ENCODE results near the gene TANK. TPM values are rescaled to one million over a fixed set of nuclear protein-coding genes. Genes with fewer than 3 reads are reported as not detected.
A peak's percentile ranks its signal among the peaks of the same experiment; 100 is the strongest.
"Not testable (repeated sequence)": the region's sequence is repeated elsewhere in the genome, so short reads cannot be mapped to it uniquely, and the experiment has no call there.

Gene TANK
- total and polyA plus RNA-seq, 2 of the 13 experiments (the other 11 are each of a cell fraction or from before 2014, with no cell fraction given), result 66.9 to 96.1 TPM

GRCh38 chr2:161243905-161244304 is 83.7 kb downstream of the TANK start:
- CTCF ChIA-PET (ENCODE audit: low intra/inter-chr PET ratio, low total read pairs), result no interaction called here

GRCh38 chr2:161244387-161245260 is 84.4 kb downstream of the TANK start:
- ATAC-seq (peak; percentile 96), FAIRE-seq (peak; percentile 23), DNase-seq (ENCODE audit: low spot score) (peak; percentile 72)
- Histone ChIP-seq H3K4me1 (ENCODE audit: insufficient read depth, low read length) (peaks cover 10% of the 10 kb centered on the region), H3K27me3 (ENCODE audit: control insufficient read depth in 1 of 2, insufficient read depth in 2 of 2, low read length in 2 of 2) (peaks cover 1 to 27% of the 10 kb centered on the region in 2 experiments; a peak in 4 of 5 replicates), H3K4me3 (replicated peaks in 1 of 3; ENCODE audit: insufficient read depth in 1 of 3, low read depth in 2 of 3, low read length in 3 of 3) (peak overlapping the region; percentile 59 to 72 (median 66)), H3K9ac (ENCODE audit: insufficient read depth, low read depth, low read length) (peak overlapping the region; percentile 63; the same call in 1 of the 2 replicates), H3K4me2 (ENCODE audit: low read depth, low read length) (peak overlapping the region; percentile 90), H2AFZ (ENCODE audit: low read length) (peak overlapping the region; percentile 68)
- H3K79me2 ChIP-seq (ENCODE audit: insufficient read depth, low read length); CTCF ChIA-PET (ENCODE audit: low intra/inter-chr PET ratio, low total read pairs); H3K36me3 ChIP-seq (replicated peaks in 1 of 2; ENCODE audit: control insufficient read depth in 1 of 2, insufficient read depth in 2 of 2, low read length in 2 of 2); H4K20me1 ChIP-seq (ENCODE audit: insufficient read depth, low read length); in situ Hi-C loops (cut with HindIII; ENCODE audit: extremely low pct_ligation_motif_present, low pct_unique_long_range_greater_than_20kb); H3K9me3 ChIP-seq (ENCODE audit: low read length); H3K27ac ChIP-seq (ENCODE audit: extremely low read length, insufficient read depth, low read length): not testable (repeated sequence)
- intact Hi-C loops (cut with micrococcal nuclease; ENCODE audit: unreplicated experiment), result loop anchor here (1.0 to 10.0 kb wide), 2 partner anchors 8 to 310 kb away; no protein-coding TSS in a partner anchor
- TSS peak; percentile 77 for BruUV-seq (replicated peaks)
- 2% methylated on average over 26 of the region's 53 CpGs for WGBS (ENCODE audit: low lambda C conversion rate)
- POLR2A ChIA-PET, result interaction anchor here (0.7 to 1.2 kb wide), 2 partner anchors 14 to 77 kb away, joined by 3 read pairs; no protein-coding TSS in a partner anchor
- TF ChIP-seq SAP130 (CRISPR knock-in tag; IDR thresholded peaks at IDR 0.05; ENCODE audit: low read depth), result peak; percentile 30; the same call in 1 of the 2 replicates
- peak; percentile 84 for TF ChIP-seq PHF8 (CRISPR knock-in tag; IDR thresholded peaks at IDR 0.05)
- TF ChIP-seq ZNF501 (CRISPR knock-in tag; IDR thresholded peaks at IDR 0.05), result 0 out of 2 replicates have a peak, but pooled peaks have one; percentile 23
- peak; percentile 95 for TF ChIP-seq ZFY (CRISPR knock-in tag; IDR thresholded peaks at IDR 0.05)
- peak; percentile 48; the same call in 1 of the 2 replicates for TF ChIP-seq GABPB1 (CRISPR knock-in tag; IDR thresholded peaks at IDR 0.05)
- TF ChIP-seq PITX1 (CRISPR knock-in tag; IDR thresholded peaks at IDR 0.05), result 0 out of 2 replicates have a peak, but pooled peaks have one; percentile 24
- peak; percentile 23; the same call in 1 of the 2 replicates for TF ChIP-seq IRF2 (CRISPR knock-in tag; IDR thresholded peaks at IDR 0.05)
- TF ChIP-seq PHF20 (CRISPR knock-in tag; IDR thresholded peaks at IDR 0.05), result 0 out of 2 replicates have a peak, but pooled peaks have one; percentile 44
- TF ChIP-seq NFKB2 (CRISPR knock-in tag; IDR thresholded peaks at IDR 0.05; ENCODE audit: borderline replicate concordance), result peak; percentile 33; the same call in 1 of the 2 replicates
- TF ChIP-seq CBX2 (IDR thresholded peaks at IDR 0.05; ENCODE audit: low read depth, low read length), result peak; percentile 96; the same call in 1 of the 2 replicates
- peak; percentile 89 for TF ChIP-seq CBX2 (CRISPR knock-in tag; IDR thresholded peaks at IDR 0.05; ENCODE audit: low read depth)
- peak in 1 of 2 experiments; percentile 86; a peak in 2 of 4 replicates for TF ChIP-seq NR2F1 (CRISPR knock-in tag; IDR thresholded peaks at IDR 0.05)
- TF ChIP-seq YEATS4 (CRISPR knock-in tag; IDR thresholded peaks at IDR 0.05; ENCODE audit: borderline replicate concordance), result peak; percentile 55; the same call in 1 of the 2 replicates

More at GRCh38 chr2:161243905-161244304, 83.7 kb downstream of the TANK start:
- no peak overlapping the region for H3K27ac ChIP-seq (ENCODE audit: extremely low read length, insufficient read depth, low read length)
- H3K9me3 ChIP-seq (ENCODE audit: low read length), result no peaks in the 10 kb centered on the region
- FAIRE-seq (no peak), ATAC-seq (peak; percentile 42), DNase-seq (ENCODE audit: low spot score) (no peak)
- no peaks in the 10 kb centered on the region for H3K36me3 ChIP-seq (replicated peaks in 1 of 2; ENCODE audit: control insufficient read depth in 1 of 2, insufficient read depth in 2 of 2, low read length in 2 of 2)
- no peaks in the 10 kb centered on the region for H3K79me2 ChIP-seq (ENCODE audit: insufficient read depth, low read length)
- POLR2A ChIA-PET, result interaction anchor here (0.7 to 1.2 kb wide), 2 partner anchors 13 to 76 kb away, joined by 3 read pairs; no protein-coding TSS in a partner anchor
- no peak for TF ChIP-seq ZSCAN12 (CRISPR knock-in tag; IDR thresholded peaks at IDR 0.05)
- TF ChIP-seq DDIT3 (CRISPR knock-in tag; IDR thresholded peaks at IDR 0.05), result no peak
- no peak for TF ChIP-seq SOX13 (IDR thresholded peaks at IDR 0.05)
- TF ChIP-seq SOX13 (CRISPR knock-in tag; conservative IDR thresholded peaks at IDR 0.05 in 1 of 2, IDR thresholded peaks at IDR 0.05 in 1 of 2), result no peak
- TF ChIP-seq MXI1 (IDR thresholded peaks at IDR 0.05; ENCODE audit: borderline replicate concordance, low read depth, low read length), result no peak
- TF ChIP-seq REPIN1 (CRISPR knock-in tag; IDR thresholded peaks at IDR 0.05; ENCODE audit: borderline replicate concordance, low read depth), result 0 out of 2 replicates have a peak, but pooled peaks have one; percentile 3
- H3K9ac ChIP-seq (ENCODE audit: insufficient read depth, low read depth, low read length), result no peak overlapping the region
- H4K20me1 ChIP-seq (ENCODE audit: insufficient read depth, low read length), result no peaks in the 10 kb centered on the region
- H3K4me3 ChIP-seq (replicated peaks in 1 of 3; ENCODE audit: insufficient read depth in 1 of 3, low read depth in 2 of 3, low read length in 3 of 3), result peak overlapping the region; percentile 59 to 72 (median 66); a peak in 5 of 6 replicates
- in situ Hi-C loops (cut with HindIII; ENCODE audit: extremely low pct_ligation_motif_present, low pct_unique_long_range_greater_than_20kb), result no loop called here
- 8% methylated on average over 5 of the region's 5 CpGs for WGBS (ENCODE audit: low lambda C conversion rate)
- H3K27me3 ChIP-seq (ENCODE audit: control insufficient read depth in 1 of 2, insufficient read depth in 2 of 2, low read length in 2 of 2), result peaks cover 1 to 27% of the 10 kb centered on the region in 2 experiments; a peak in 4 of 5 replicates
- H2AFZ ChIP-seq (ENCODE audit: low read length), result peak overlapping the region; percentile 68
- H3K4me2 ChIP-seq (ENCODE audit: low read depth, low read length), result peak overlapping the region; percentile 90
- TSS peak; percentile 94 for BruUV-seq (replicated peaks)
- intact Hi-C loops (cut with micrococcal nuclease; ENCODE audit: unreplicated experiment), result loop anchor here (1.0 to 10.0 kb wide), 2 partner anchors 8 to 311 kb away; no protein-coding TSS in a partner anchor
- peaks cover 10% of the 10 kb centered on the region for H3K4me1 ChIP-seq (ENCODE audit: insufficient read depth, low read length)

Measured in HepG2 (cell line).